Measurements from ENCODE around the gene DOCK8.

- TF ChIP-seq CTCF (conservative IDR thresholded peaks at IDR 0.05; ENCODE audit: low read depth, low read length) (no peak), RFX5 (IDR thresholded peaks at IDR 0.05; ENCODE audit: low read depth, low read length) (no peak), RAD21 (IDR thresholded peaks at IDR 0.05; ENCODE audit: low read length) (no peak), SMC3 (IDR thresholded peaks at IDR 0.05; ENCODE audit: low read depth, low read length) (no peak), POLR2A (IDR thresholded peaks at IDR 0.05; ENCODE audit: low read depth, low read length) (no peak), MAFK (IDR thresholded peaks at IDR 0.05; ENCODE audit: low read depth, low read length) (no peak), RCOR1 (IDR thresholded peaks at IDR 0.05; ENCODE audit: insufficient replicate concordance, low read length) (no peak), NFE2L2 (IDR thresholded peaks at IDR 0.05; ENCODE audit: low read depth, low read length) (no peak), CHD1 (IDR thresholded peaks at IDR 0.05; ENCODE audit: low read depth, low read length) (no peak), BHLHE40 (IDR thresholded peaks at IDR 0.05; ENCODE audit: low read depth, low read length) (no peak)
These were observed 186.6 kb downstream of the DOCK8 start for GRCh38 chr9:401223-401622.
